Subcutaneous abdominal adipose tissue (tissue), 5 donors: Measurements from ENCODE around the gene GUK1.

Source experiments
- H3K27ac ChIP-seq: one replicate; pipeline ENCODE4 v1.7.0; 2013; ENCODE audit warnings: low read depth, mild to moderate bottlenecking, inconsistent platforms, low read length, moderate library complexity
- H3K27me3 ChIP-seq, 5 donors: one replicate each; pipeline ENCODE4 v1.7.0; 2013; ENCODE audit warnings: low read length in 5 of 5, inconsistent platforms in 1 of 5; ENCODE audit not compliant: control insufficient read depth in 5 of 5, insufficient read depth in 4 of 5
- H3K36me3 ChIP-seq, 5 donors: one replicate each; pipeline ENCODE4 v1.7.0; 2013; ENCODE audit warnings: low read length in 5 of 5; ENCODE audit not compliant: control insufficient read depth in 5 of 5, insufficient read depth in 5 of 5
- H3K4me1 ChIP-seq, 5 donors: one replicate each; pipeline ENCODE4 v1.7.0; 2013; ENCODE audit warnings: low read length in 5 of 5, mild to moderate bottlenecking in 3 of 5, moderate library complexity in 1 of 5; ENCODE audit not compliant: control insufficient read depth in 5 of 5, insufficient read depth in 5 of 5
- H3K4me3 ChIP-seq, 5 donors: one replicate each; pipeline ENCODE4 v1.7.0; 2013; ENCODE audit warnings: low read length in 5 of 5, low read depth in 1 of 5
- H3K9ac ChIP-seq, 5 donors: one replicate each; pipeline ENCODE4 v1.7.0; 2013; ENCODE audit warnings: low read length in 5 of 5, mild to moderate bottlenecking in 4 of 5, moderate library complexity in 3 of 5
- H3K9me3 ChIP-seq, 5 donors: one replicate each; pipeline ENCODE4 v1.7.0; 2013; ENCODE audit warnings: low read length in 5 of 5; ENCODE audit not compliant: control insufficient read depth in 5 of 5
- donor health status: healthy.
- donor health status: healthy.
- donor health status: healthy.
- donor health status: healthy.
- donor health status: healthy.

Gene GUK1

GRCh38 chr1:228096416-228097332 is 43.4 kb upstream of the GUK1 start:
- Histone ChIP-seq H3K4me1 (peaks cover 2 to 36% (median 35%) of the 10 kb centered on the region in 5 donors), H3K9ac (no peak overlapping the region), H3K4me3 (no peak overlapping the region), H3K27ac (no peak overlapping the region), H3K36me3 (peaks cover 0 to 61% (median 53%) of the 10 kb centered on the region in 5 donors), H3K9me3 (peaks cover 3 to 12% (median 8%) of the 10 kb centered on the region in 5 donors), H3K27me3 (no peaks in the 10 kb centered on the region)

GRCh38 chr1:228097333-228098081 is 42.6 kb upstream of the GUK1 start:
- no peaks in the 10 kb centered on the region for H3K27me3 ChIP-seq
- peaks cover 0 to 57% (median 51%) of the 10 kb centered on the region in 5 donors for H3K36me3 ChIP-seq

GRCh38 chr1:228098323-228098931 is 41.7 kb upstream of the GUK1 start:
- Histone ChIP-seq H3K36me3 (peaks cover 0 to 56% (median 43%) of the 10 kb centered on the region in 5 donors), H3K9ac (no peak overlapping the region), H3K9me3 (peaks cover 3 to 12% (median 8%) of the 10 kb centered on the region in 5 donors), H3K27me3 (no peaks in the 10 kb centered on the region), H3K27ac (no peak overlapping the region), H3K4me3 (no peak overlapping the region), H3K4me1 (peaks cover 0 to 35% (median 28%) of the 10 kb centered on the region in 5 donors)

More at GRCh38 chr1:228097333-228098081, 42.6 kb upstream of the GUK1 start:
- Histone ChIP-seq H3K9ac (no peak overlapping the region), H3K27ac (no peak overlapping the region), H3K9me3 (peaks cover 3 to 12% (median 8%) of the 10 kb centered on the region in 5 donors), H3K4me3 (no peak overlapping the region), H3K4me1 (peaks cover 0 to 36% (median 35%) of the 10 kb centered on the region in 5 donors)

- H3K27me3 ChIP-seq = no peaks in the 10 kb centered on the region
Measured at GRCh38 chr1:228099331-228099732, 40.7 kb upstream of the GUK1 start.

GRCh38 chr1:228100822-228101613 is 39.1 kb upstream of the GUK1 start:
- no peak overlapping the region for H3K27ac ChIP-seq
- H3K36me3 ChIP-seq = peaks cover 0 to 56% (median 49%) of the 10 kb centered on the region in 5 donors
- H3K4me1 ChIP-seq = peaks cover 0 to 38% (median 27%) of the 10 kb centered on the region in 5 donors
- peak overlapping the region in 1 of 5 donors; percentile 90 for H3K4me3 ChIP-seq
- H3K9ac ChIP-seq = peak overlapping the region in 1 of 5 donors; percentile 28
- H3K9me3 ChIP-seq = no peaks in the 10 kb centered on the region
- H3K27me3 ChIP-seq = no peaks in the 10 kb centered on the region

More at GRCh38 chr1:228099331-228099732, 40.7 kb upstream of the GUK1 start:
- no peak overlapping the region for H3K27ac ChIP-seq
- peaks cover 0 to 52% (median 43%) of the 10 kb centered on the region in 5 donors for H3K36me3 ChIP-seq
- no peak overlapping the region for H3K9ac ChIP-seq
- no peak overlapping the region for H3K4me3 ChIP-seq
- H3K9me3 ChIP-seq = peaks cover 3 to 7% (median 7%) of the 10 kb centered on the region in 5 donors
- peaks cover 0 to 44% (median 35%) of the 10 kb centered on the region in 5 donors for H3K4me1 ChIP-seq

GRCh38 chr1:228101614-228101993 is 38.5 kb upstream of the GUK1 start:
- Histone ChIP-seq H3K9ac (peak overlapping the region in 2 of 5 donors; percentile 28), H3K4me1 (peaks cover 0 to 33% (median 26%) of the 10 kb centered on the region in 5 donors), H3K27me3 (no peaks in the 10 kb centered on the region), H3K36me3 (peaks cover 0 to 58% (median 53%) of the 10 kb centered on the region in 5 donors), H3K27ac (no peak overlapping the region), H3K4me3 (peak overlapping the region in 3 of 5 donors; percentile 83 to 90 (median 87)), H3K9me3 (no peaks in the 10 kb centered on the region)

- Histone ChIP-seq H3K27ac (no peak overlapping the region), H3K9ac (peak overlapping the region in 4 of 5 donors; percentile 8 to 69 (median 58)), H3K27me3 (no peaks in the 10 kb centered on the region), H3K4me3 (peak overlapping the region in 4 of 5 donors; percentile 57 to 90 (median 85)), H3K36me3 (peaks cover 0 to 58% (median 50%) of the 10 kb centered on the region in 5 donors), H3K4me1 (peaks cover 0 to 30% (median 26%) of the 10 kb centered on the region in 5 donors), H3K9me3 (no peaks in the 10 kb centered on the region)
Measured at GRCh38 chr1:228101994-228102790, 37.9 kb upstream of the GUK1 start.

GRCh38 chr1:228102791-228103620 is 37.1 kb upstream of the GUK1 start, which contains the start of gene C1orf35:
C1orf35 (minus strand) TSS chr1:228103325; CDS start chr1:228103227, 98 bp downstream.
- Histone ChIP-seq H3K9me3 (no peaks in the 10 kb centered on the region), H3K27ac (peak within 1 kb of the TSS; percentile 84), H3K27me3 (no peaks in the 10 kb centered on the region), H3K9ac (peak within 1 kb of the TSS in 4 of 5 donors; percentile 52 to 77 (median 69)), H3K36me3 (peaks cover 0 to 57% (median 48%) of the 10 kb centered on the region in 5 donors), H3K4me3 (peak within 1 kb of the TSS in 4 of 5 donors; percentile 80 to 90 (median 85)), H3K4me1 (peaks cover 0 to 33% (median 27%) of the 10 kb centered on the region in 5 donors)
